Endothelial cell of umbilical vein (primary cell): ENCODE measurements around the gene TBC1D13. TPM values are rescaled to one million over a fixed set of nuclear protein-coding genes. Genes with fewer than 3 reads are reported as not detected.
"Not testable (repeated sequence)": the region's sequence is repeated elsewhere in the genome, so short reads cannot be mapped to it uniquely, and the experiment has no call there.

Experiments used
- BruUV-seq: library from RNA; stranded (reverse); fragments of 400-500 nt; replicated peaks from 2 replicates; lab custom pipeline; 2021; lab: Mats Ljungman, UMichigan
- CTCF ChIA-PET: fragments of 300-600, 350-600 bp; sonication (Branson Sonifier 250); formaldehyde crosslinking; loops from one replicate; lab custom pipeline; 2021; ENCODE audit warnings: antibody characterized with exemption, inconsistent platforms; lab: Charles Lee
- POLR2A ChIA-PET: fragments of 300-600, 350-600 bp; sonication (Branson Sonifier 250); formaldehyde crosslinking; loops from one replicate; lab custom pipeline; 2021; ENCODE audit warnings: antibody characterized with exemption, inconsistent platforms; lab: Charles Lee
- DNase-seq: peaks from one replicate; pipeline ENCODE4 v3.0.0-alpha.2; 2011; ENCODE audit warnings: low read depth, low spot score
- FAIRE-seq: peaks from 2 replicates; lab custom pipeline; 2011; peaks lifted over from hg19 to GRCh38; lab: Jason Lieb, UNC
- H2AFZ ChIP-seq: 2 replicates; pipeline ENCODE4 v1.6.0; 2012; ENCODE audit warnings: low read depth, low read length, control low read depth, inconsistent platforms
- H3K27ac ChIP-seq: 2 replicates; pipeline ENCODE4 v1.5.1; 2011; ENCODE audit warnings: low read depth, mild to moderate bottlenecking, control low read depth, low read length, moderate library complexity; ENCODE audit not compliant: insufficient read depth
- H3K27me3 ChIP-seq, 2 experiments: 2 replicates each; pipeline versions ENCODE4 v1.6.0 to v1.6.1; 2011; ENCODE audit warnings: low read length in 2 of 2, mixed read lengths in 1 of 2; ENCODE audit not compliant: control insufficient read depth in 2 of 2, insufficient read depth in 2 of 2
- H3K36me3 ChIP-seq, 2 experiments: 2 replicates in 1 of 2; 3 replicates in 1 of 2; pipeline ENCODE4 v1.5.1; 2011; ENCODE audit warnings: low read length in 2 of 2, mild to moderate bottlenecking in 1 of 2, moderate library complexity in 1 of 2; ENCODE audit not compliant: control insufficient read depth in 2 of 2, insufficient read depth in 2 of 2; ENCODE audit errors: extremely low read depth in 1 of 2
- H3K4me1 ChIP-seq: 3 replicates; pipeline ENCODE4 v1.5.1; 2011; ENCODE audit warnings: mild to moderate bottlenecking, low read length; ENCODE audit not compliant: control insufficient read depth, insufficient read depth; ENCODE audit errors: extremely low read depth
- H3K4me2 ChIP-seq: 2 replicates; pipeline ENCODE4 v1.6.1; 2011; ENCODE audit warnings: low read length, control low read depth, mixed read lengths; ENCODE audit not compliant: insufficient read depth
- H3K4me3 ChIP-seq, 3 experiments: fragments of 200-600 bp in 1 of 3; sonication (generic), shearing (Covaris generic) in 1 of 3; replicated peaks in 1 of 3; 2 replicates each; pipeline ENCODE4 v1.5.1; 2011 to 2016; ENCODE audit warnings: control low read depth in 3 of 3, low read length in 3 of 3, mild to moderate bottlenecking in 2 of 3, inconsistent platforms in 1 of 3, low read depth in 1 of 3, moderate library complexity in 1 of 3; ENCODE audit not compliant: insufficient read depth in 1 of 3
- H3K79me2 ChIP-seq: 2 replicates; pipeline ENCODE4 v1.6.0; 2012; ENCODE audit warnings: low read length, inconsistent platforms; ENCODE audit not compliant: control insufficient read depth, insufficient read depth
- H3K9ac ChIP-seq: replicated peaks from 2 replicates; pipeline ENCODE3; 2011; ENCODE audit warnings: low read length, control low read depth; ENCODE audit not compliant: insufficient read depth; ENCODE audit errors: extremely low read depth
- H3K9me1 ChIP-seq: replicated peaks from 3 replicates; pipeline ENCODE4 v1.6.0; 2011; ENCODE audit warnings: mild to moderate bottlenecking, low read length; ENCODE audit not compliant: control insufficient read depth, insufficient read depth; ENCODE audit errors: extremely low read depth
- H3K9me3 ChIP-seq: replicated peaks from 2 replicates; pipeline ENCODE4 v1.5.1; 2012; ENCODE audit warnings: low read length, inconsistent platforms; ENCODE audit not compliant: control insufficient read depth, insufficient read depth
- H4K20me1 ChIP-seq: replicated peaks from 2 replicates; pipeline ENCODE3; 2011; ENCODE audit warnings: mild to moderate bottlenecking, low read length; ENCODE audit not compliant: control insufficient read depth, insufficient read depth; ENCODE audit errors: extremely low read depth
- EZH2 ChIP-seq: IDR thresholded peaks from 2 replicates; pipeline ENCODE4 v1.6.1; 2012; ENCODE audit warnings: borderline replicate concordance, low read depth, mild to moderate bottlenecking, moderate library complexity, low read length, inconsistent platforms; ENCODE audit not compliant: severe bottlenecking
- FOS ChIP-seq: IDR thresholded peaks from 2 replicates; pipeline ENCODE4 v1.6.1; 2011; ENCODE audit warnings: mild to moderate bottlenecking, low read length, moderate library complexity, borderline replicate concordance; ENCODE audit not compliant: insufficient read depth
- GATA2 ChIP-seq: IDR thresholded peaks from 2 replicates; pipeline ENCODE4 v1.7.0; 2011; ENCODE audit warnings: low read depth, mild to moderate bottlenecking, moderate library complexity, mixed read lengths, low read length; ENCODE audit not compliant: insufficient read length, insufficient read depth
- JUN ChIP-seq: IDR thresholded peaks from 2 replicates; pipeline ENCODE4 v1.6.1; 2011; ENCODE audit warnings: borderline replicate concordance, low read depth; ENCODE audit not compliant: insufficient read length, insufficient read depth
- MYC ChIP-seq: IDR thresholded peaks from one replicate; pipeline ENCODE4 v1.6.1; 2011; ENCODE audit warnings: mild to moderate bottlenecking, low read depth, low read length
- POLR2A ChIP-seq: IDR thresholded peaks from 2 replicates; pipeline ENCODE4 v1.6.1; 2012; ENCODE audit warnings: low read depth, mild to moderate bottlenecking, control low read depth, low read length
- POLR2AphosphoS5 ChIP-seq: IDR thresholded peaks from 2 replicates; pipeline ENCODE4 v1.6.1; 2012; ENCODE audit warnings: low read depth, mild to moderate bottlenecking, control low read depth, low read length, moderate library complexity; ENCODE audit not compliant: insufficient read depth
- dilution Hi-C: fragments of 300-500 bp; cut with MboI; formaldehyde crosslinking; loops from one replicate; pipeline ENCODE4 v1.15.0; 2019; ENCODE audit warnings: low sequenced_read_pairs; ENCODE audit not compliant: extremely low pct_ligation_motif_present
- intact Hi-C: fragments of 100-400 bp; cut with micrococcal nuclease; formaldehyde crosslinking; loops from one replicate; pipeline ENCODE4 v1.10.0; 2022
- polyA plus RNA-seq, 4 experiments: library from polyadenylated mRNA; depleted of rRNA in 3 of 4; stranded (reverse) in 3 of 4; unstranded in 1 of 4; fragments of >200 nt; gene quantifications; 2 replicates each; pipeline versions ENCODE4 v1.2.1 to v1.2.3, GENCODE V29; 2011 to 2012; ENCODE audit warnings: missing spikeins in 1 of 4
- total RNA-seq: library from RNA; stranded (reverse); gene quantifications from 2 replicates; pipeline ENCODE4 v1.2.3, GENCODE V29; 2021
- TF ChIP-seq, protein P1 (sequence below): IDR thresholded peaks from 2 replicates; pipeline ENCODE4 v1.6.1; 2011; ENCODE audit not compliant: insufficient read depth, insufficient read length

Gene TBC1D13
- total and polyA plus RNA-seq, 2 donors (not counting 3 experiments of a cell fraction or from before 2014, with no cell fraction given): 35.1 to 41.9 TPM

DNA sequence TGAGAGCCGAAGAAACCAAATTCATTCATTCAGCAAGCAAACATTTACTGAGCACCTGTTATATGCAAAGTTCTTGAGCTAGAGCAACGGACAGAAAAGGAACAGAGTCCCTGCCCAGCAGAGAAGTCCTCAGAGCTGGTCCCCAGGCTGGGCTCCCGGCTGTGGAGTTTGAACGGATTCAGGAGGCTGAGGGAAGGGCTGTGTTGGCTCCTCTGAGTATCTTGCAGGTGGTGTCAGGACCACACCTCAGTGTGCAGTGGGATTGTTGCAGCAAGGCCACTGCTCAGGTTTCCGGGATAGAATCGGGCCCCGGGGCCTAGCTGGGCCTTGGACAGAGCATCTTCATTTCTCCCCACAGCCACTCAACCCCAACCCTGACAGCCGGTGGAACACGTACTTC lies 5.1 kb downstream of the TBC1D13 start:
- Histone ChIP-seq H4K20me1 (no peaks in the 10 kb centered on the region), H3K79me2 (peaks cover 13% of the 10 kb centered on the region), H3K9me3 (no peaks in the 10 kb centered on the region), H2AFZ (no peak overlapping the region), H3K9ac (no peak overlapping the region), H3K27ac (no peak overlapping the region), H3K27me3 (no peaks in the 10 kb centered on the region), H3K4me1 (peaks cover 7% of the 10 kb centered on the region), H3K4me2 (no peak overlapping the region), H3K4me3 (no peak overlapping the region), H3K36me3 (peaks cover 11 to 38% of the 10 kb centered on the region in 2 experiments), H3K9me1 (no peaks in the 10 kb centered on the region)
- POLR2A ChIA-PET: no interaction called here
- no peak for FAIRE-seq
- intact Hi-C loops: no loop called here
- TF ChIP-seq GATA2: no peak
- no peak for TF ChIP-seq FOS
- TF ChIP-seq, protein P1, sequence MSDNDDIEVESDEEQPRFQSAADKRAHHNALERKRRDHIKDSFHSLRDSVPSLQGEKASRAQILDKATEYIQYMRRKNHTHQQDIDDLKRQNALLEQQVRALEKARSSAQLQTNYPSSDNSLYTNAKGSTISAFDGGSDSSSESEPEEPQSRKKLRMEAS: no peak
- TF ChIP-seq MYC: no peak
- no peak for TF ChIP-seq POLR2AphosphoS5
- TF ChIP-seq POLR2A: no peak
- no TSS peak for BruUV-seq
- dilution Hi-C loops: no loop called here
- CTCF ChIA-PET: interaction anchor here (2.0 kb wide), 1 partner anchor 26 kb away, joined by 9 read pairs; the partner anchor contains the start of gene ENDOG
- no peak for DNase-seq

DNA sequence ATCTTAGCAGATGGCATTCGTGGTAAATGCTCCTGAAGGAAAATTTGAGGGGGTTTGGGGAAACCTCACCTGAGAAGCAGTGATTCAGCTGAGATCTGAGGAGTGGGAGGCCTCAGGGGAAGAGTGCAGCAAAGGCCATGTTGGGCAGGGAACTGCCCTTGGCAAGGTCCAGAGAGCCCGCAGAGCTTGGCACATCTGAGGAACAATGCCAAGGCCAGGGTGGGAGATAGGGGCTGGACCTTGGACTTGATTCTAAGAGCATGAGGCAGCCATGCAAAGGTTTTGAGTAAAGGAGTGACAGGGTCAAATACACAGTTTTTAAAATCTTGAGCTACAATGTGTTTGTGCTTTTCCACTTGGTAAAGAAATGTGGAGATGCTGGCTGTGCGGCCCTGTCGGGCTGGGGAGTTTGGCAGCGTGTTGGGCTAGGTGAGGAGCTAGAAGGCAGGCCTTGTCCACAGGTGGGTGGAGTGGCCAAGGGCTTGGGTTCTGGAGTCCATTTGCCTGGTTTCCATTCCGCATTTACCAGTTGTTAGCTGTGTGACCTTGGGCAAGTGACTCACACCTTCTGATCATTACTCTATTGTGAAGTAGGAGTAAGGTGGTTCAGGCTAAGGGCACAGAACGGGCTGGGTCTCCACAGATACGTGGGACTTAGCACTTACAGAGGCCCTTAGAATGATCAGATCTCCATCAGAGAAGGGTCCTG lies 6.1 kb downstream of the TBC1D13 start:
- DNase-seq (no peak), FAIRE-seq (no peak)
- Histone ChIP-seq H3K79me2 (peaks cover 5% of the 10 kb centered on the region), H4K20me1 (no peaks in the 10 kb centered on the region), H3K27me3 (no peaks in the 10 kb centered on the region), H3K27ac (no peak overlapping the region), H3K36me3 (peaks cover 12 to 42% of the 10 kb centered on the region in 2 experiments), H3K9me3 (no peaks in the 10 kb centered on the region), H3K9me1 (no peaks in the 10 kb centered on the region), H2AFZ (no peak overlapping the region), H3K4me2 (no peak overlapping the region), H3K9ac (no peak overlapping the region), H3K4me3 (no peak overlapping the region), H3K4me1 (peaks cover 4% of the 10 kb centered on the region)
- dilution Hi-C loops (no loop called here), intact Hi-C loops (no loop called here)
- CTCF ChIA-PET: interaction anchor here (1.1 to 2.0 kb wide), 2 partner anchors 25 to 158 kb away, joined by 3 to 9 read pairs; partner anchors contain the start of gene ENDOG
- POLR2A ChIA-PET: no interaction called here
- BruUV-seq: no TSS peak
- TF ChIP-seq POLR2A: no peak
- no peak for TF ChIP-seq FOS
- TF ChIP-seq, protein P1: no peak
- TF ChIP-seq POLR2AphosphoS5: no peak
- TF ChIP-seq GATA2: no peak
- no peak for TF ChIP-seq EZH2
- TF ChIP-seq JUN: no peak
- no peak for TF ChIP-seq MYC

DNA sequence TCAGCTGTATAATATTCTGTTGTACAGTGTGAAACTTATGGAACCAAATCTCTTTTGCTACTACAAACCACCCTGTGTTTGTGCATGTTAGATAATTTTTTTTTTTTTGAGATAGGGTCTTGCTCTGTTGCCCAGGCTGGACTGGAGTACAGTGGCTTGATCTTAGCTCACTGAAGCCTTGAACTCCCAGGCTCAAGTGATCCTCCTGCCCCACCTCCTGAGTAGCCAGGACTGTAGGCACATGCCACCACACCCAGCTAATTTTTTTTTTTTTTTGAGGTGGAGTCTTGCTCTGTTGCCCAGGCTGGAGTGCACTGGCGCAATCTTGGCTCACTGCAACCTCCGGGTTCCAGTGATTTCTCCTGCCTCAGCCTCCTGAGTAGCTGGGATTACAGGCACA lies 7.9 kb downstream of the TBC1D13 start:
- dilution Hi-C loops, intact Hi-C loops, H3K27me3 ChIP-seq, H4K20me1 ChIP-seq, H3K9me1 ChIP-seq, CTCF ChIA-PET, DNase-seq, POLR2A ChIA-PET, H3K9me3 ChIP-seq, H3K79me2 ChIP-seq, BruUV-seq, H3K4me2 ChIP-seq, FAIRE-seq, H3K4me3 ChIP-seq, H2AFZ ChIP-seq, H3K9ac ChIP-seq, H3K4me1 ChIP-seq, H3K27ac ChIP-seq: not testable (repeated sequence)
- H3K36me3 ChIP-seq: peaks cover 16 to 51% of the 10 kb centered on the region in 2 experiments
